Measurements from ENCODE around the gene TSHR. TPM values are rescaled to one million over a fixed set of nuclear protein-coding genes. Genes with fewer than 3 reads are reported as not detected.

TSHR gene
- total RNA-seq, 4 donors from 2014 or later = 0.37 to 2.4 (median 0.85) TPM

DNA sequence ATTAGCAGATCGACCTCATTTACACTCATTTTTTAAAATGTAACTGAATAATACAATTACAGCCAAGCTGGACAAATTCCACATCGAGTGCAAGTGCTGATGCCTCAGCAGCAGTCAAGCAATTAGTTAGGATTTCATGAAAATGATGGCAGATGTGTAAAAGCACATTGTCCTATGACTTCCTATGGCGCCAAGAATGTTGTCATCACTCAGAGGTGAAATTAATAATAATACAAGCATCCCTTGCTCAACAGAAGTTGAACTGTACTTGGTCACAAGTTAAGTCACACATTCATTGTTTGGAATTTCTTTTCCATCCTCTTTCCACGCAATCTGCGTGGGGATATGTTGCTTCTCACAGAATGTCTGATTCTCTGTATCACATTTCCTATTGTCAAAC, 148.0 kb downstream of the TSHR start:
- no peaks in the 10 kb centered on the region for H3K9me3 ChIP-seq
- H3K27ac ChIP-seq = no peak overlapping the region
- TF ChIP-seq, protein P1, sequence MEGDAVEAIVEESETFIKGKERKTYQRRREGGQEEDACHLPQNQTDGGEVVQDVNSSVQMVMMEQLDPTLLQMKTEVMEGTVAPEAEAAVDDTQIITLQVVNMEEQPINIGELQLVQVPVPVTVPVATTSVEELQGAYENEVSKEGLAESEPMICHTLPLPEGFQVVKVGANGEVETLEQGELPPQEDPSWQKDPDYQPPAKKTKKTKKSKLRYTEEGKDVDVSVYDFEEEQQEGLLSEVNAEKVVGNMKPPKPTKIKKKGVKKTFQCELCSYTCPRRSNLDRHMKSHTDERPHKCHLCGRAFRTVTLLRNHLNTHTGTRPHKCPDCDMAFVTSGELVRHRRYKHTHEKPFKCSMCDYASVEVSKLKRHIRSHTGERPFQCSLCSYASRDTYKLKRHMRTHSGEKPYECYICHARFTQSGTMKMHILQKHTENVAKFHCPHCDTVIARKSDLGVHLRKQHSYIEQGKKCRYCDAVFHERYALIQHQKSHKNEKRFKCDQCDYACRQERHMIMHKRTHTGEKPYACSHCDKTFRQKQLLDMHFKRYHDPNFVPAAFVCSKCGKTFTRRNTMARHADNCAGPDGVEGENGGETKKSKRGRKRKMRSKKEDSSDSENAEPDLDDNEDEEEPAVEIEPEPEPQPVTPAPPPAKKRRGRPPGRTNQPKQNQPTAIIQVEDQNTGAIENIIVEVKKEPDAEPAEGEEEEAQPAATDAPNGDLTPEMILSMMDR (IDR thresholded peaks at IDR 0.05) = no peak
- TF ChIP-seq POLR2AphosphoS5 (IDR thresholded peaks at IDR 0.05) (no peak), EP300 (IDR thresholded peaks at IDR 0.05; ENCODE audit: low read depth) (no peak), POLR2A (IDR thresholded peaks at IDR 0.05) (no peak)
- H3K4me1 ChIP-seq = no peaks in the 10 kb centered on the region
- no peak overlapping the region for H3K4me3 ChIP-seq
- H3K36me3 ChIP-seq = no peaks in the 10 kb centered on the region
- intact Hi-C loops (cut with DNase I; ENCODE audit: low total_unique reads) (no loop called here), in situ Hi-C loops (cut with MboI; ENCODE audit: low pct_ligation_motif_present in 1 of 4, low pct_unique_long_range_greater_than_20kb in 1 of 4, low sequenced_read_pairs in 3 of 4) (no loop called here)
- DNase-seq = no peak
- WGBS, 2 donors (ENCODE audit: low coverage in 1 of 2) = 79 to 86% methylated on average over 5 of the region's 5 CpGs
- no peaks in the 10 kb centered on the region for H3K27me3 ChIP-seq

DNA sequence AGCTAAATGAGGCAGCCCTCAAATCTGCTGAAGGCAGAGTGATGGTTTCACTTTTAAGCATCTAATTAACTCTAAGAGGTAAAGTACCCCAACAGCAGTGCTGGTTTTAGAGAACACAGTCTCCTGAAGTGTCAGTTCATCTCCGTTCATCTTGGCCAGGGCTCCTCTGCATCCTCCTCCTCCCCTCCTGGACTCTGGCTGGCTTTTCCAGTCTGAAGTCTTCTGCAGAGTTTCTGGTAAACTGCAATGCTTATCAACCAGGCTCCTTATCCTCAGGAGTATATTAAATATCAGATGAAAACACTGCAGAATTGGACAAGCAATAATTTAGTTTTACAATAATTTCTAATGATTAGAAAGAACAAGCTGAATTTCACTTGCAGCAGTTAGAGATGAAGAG, 150.0 kb downstream of the TSHR start:
- H3K4me3 ChIP-seq = no peak overlapping the region
- intact Hi-C loops (cut with DNase I; ENCODE audit: low total_unique reads) = no loop called here
- H3K4me1 ChIP-seq = no peaks in the 10 kb centered on the region
- H3K27ac ChIP-seq = no peak overlapping the region
- TF ChIP-seq POLR2AphosphoS5 (IDR thresholded peaks at IDR 0.05) (no peak), POLR2A (IDR thresholded peaks at IDR 0.05) (no peak), EP300 (IDR thresholded peaks at IDR 0.05; ENCODE audit: low read depth) (no peak)
- TF ChIP-seq, protein P1 (IDR thresholded peaks at IDR 0.05) = no peak
- no peaks in the 10 kb centered on the region for H3K36me3 ChIP-seq
- in situ Hi-C loops (cut with MboI; ENCODE audit: low pct_ligation_motif_present in 1 of 4, low pct_unique_long_range_greater_than_20kb in 1 of 4, low sequenced_read_pairs in 3 of 4) = no loop called here
- no peak for DNase-seq
- no peaks in the 10 kb centered on the region for H3K27me3 ChIP-seq
- WGBS, 2 donors (ENCODE audit: low coverage in 1 of 2) = 65% methylated on average over 1 of the region's 1 CpG; no CpG with 5 or more reads in 1 of the 2 donors
- no peaks in the 10 kb centered on the region for H3K9me3 ChIP-seq

DNA sequence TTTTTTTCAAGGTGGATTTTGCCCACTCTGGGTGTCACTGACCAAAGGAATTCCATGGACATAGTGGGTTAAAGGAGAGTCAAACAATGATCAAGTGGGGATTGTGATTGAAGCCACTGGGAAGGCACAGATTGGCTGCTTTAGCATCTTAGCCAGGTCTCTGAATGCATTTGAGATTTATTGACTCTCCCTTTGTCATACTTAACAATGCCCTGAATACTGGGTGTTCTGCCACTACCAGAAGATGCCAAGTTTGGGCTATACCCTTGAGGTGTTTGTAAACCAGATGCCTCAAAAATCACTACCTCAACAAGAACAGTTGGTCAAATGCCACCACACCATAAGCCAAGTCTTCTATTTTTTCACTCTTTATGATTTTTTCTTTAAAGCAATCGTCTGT, 150.5 kb downstream of the TSHR start:
- 78 to 88% methylated on average over 1 of the region's 1 CpG for WGBS, 2 donors (ENCODE audit: low coverage in 1 of 2)
- H3K36me3 ChIP-seq = no peaks in the 10 kb centered on the region
- in situ Hi-C loops (cut with MboI; ENCODE audit: low pct_ligation_motif_present in 1 of 4, low pct_unique_long_range_greater_than_20kb in 1 of 4, low sequenced_read_pairs in 3 of 4) (no loop called here), intact Hi-C loops (cut with DNase I; ENCODE audit: low total_unique reads) (no loop called here)
- TF ChIP-seq, protein P1 (IDR thresholded peaks at IDR 0.05) = no peak
- TF ChIP-seq POLR2AphosphoS5 (IDR thresholded peaks at IDR 0.05) (no peak), POLR2A (IDR thresholded peaks at IDR 0.05) (no peak), EP300 (IDR thresholded peaks at IDR 0.05; ENCODE audit: low read depth) (no peak)
- H3K9me3 ChIP-seq = no peaks in the 10 kb centered on the region
- no peak for DNase-seq
- H3K4me3 ChIP-seq = no peak overlapping the region
- no peaks in the 10 kb centered on the region for H3K4me1 ChIP-seq
- no peak overlapping the region for H3K27ac ChIP-seq
- no peaks in the 10 kb centered on the region for H3K27me3 ChIP-seq

DNA sequence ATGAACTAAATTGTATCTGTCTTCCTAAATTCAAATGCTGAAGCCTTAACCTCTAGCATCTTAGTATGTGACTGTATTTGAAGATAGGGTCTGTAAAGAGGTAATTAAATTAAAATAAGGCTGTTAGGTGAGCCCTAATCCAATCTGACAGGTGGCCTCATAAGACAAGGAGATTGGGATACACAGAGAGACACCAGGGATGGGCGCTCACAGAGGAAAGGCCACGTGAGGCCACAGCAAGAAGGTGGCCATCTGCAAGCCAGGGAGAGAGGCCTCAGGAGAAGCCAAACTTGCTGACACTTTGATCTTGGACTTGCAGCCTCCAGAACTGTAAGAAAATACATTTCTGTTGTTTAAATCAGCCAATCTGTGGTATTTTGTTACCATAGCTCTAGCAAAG, 154.8 kb downstream of the TSHR start:
- no peak overlapping the region for H3K4me3 ChIP-seq
- intact Hi-C loops (cut with DNase I; ENCODE audit: low total_unique reads) = no loop called here
- no peak overlapping the region for H3K27ac ChIP-seq
- H3K9me3 ChIP-seq = no peaks in the 10 kb centered on the region
- TF ChIP-seq EP300 (IDR thresholded peaks at IDR 0.05; ENCODE audit: low read depth) (no peak), POLR2AphosphoS5 (IDR thresholded peaks at IDR 0.05) (no peak), POLR2A (IDR thresholded peaks at IDR 0.05) (no peak)
- TF ChIP-seq, protein P1 (IDR thresholded peaks at IDR 0.05) = no peak
- in situ Hi-C loops (cut with MboI; ENCODE audit: low pct_ligation_motif_present in 1 of 4, low pct_unique_long_range_greater_than_20kb in 1 of 4, low sequenced_read_pairs in 3 of 4) = no loop called here
- no peaks in the 10 kb centered on the region for H3K4me1 ChIP-seq
- DNase-seq = no peak
- 86 to 88% methylated on average over 1 to 2 of the region's 2 CpGs for WGBS, 2 donors (ENCODE audit: low coverage in 1 of 2)
- H3K36me3 ChIP-seq = no peaks in the 10 kb centered on the region
- H3K27me3 ChIP-seq = no peaks in the 10 kb centered on the region
